HG02885 (cell line): ENCODE data around the gene USP31.
"Not testable (repeated sequence)": the region's sequence is repeated elsewhere in the genome, so short reads cannot be mapped to it uniquely, and the experiment has no call there.

Experiments
- ATAC-seq: cut with Tn5 transposase; IDR thresholded peaks from one replicate; pipeline ENCODE4 v1.9.1; 2021; ENCODE audit warnings: mild to moderate bottlenecking; ENCODE audit not compliant: unreplicated experiment, poor library complexity

The USP31 gene

GRCh38 chr16:23160574-23160973, 11.3 kb upstream of the USP31 start:
- no peak for ATAC-seq

- ATAC-seq, result no peak
These were observed 10.8 kb upstream of the USP31 start for GRCh38 chr16:23160082-23160481.

GRCh38 chr16:23158114-23158513, 8.9 kb upstream of the USP31 start:
- ATAC-seq, result no peak

GRCh38 chr16:23156946-23157460, 7.8 kb upstream of the USP31 start:
- ATAC-seq, result no peak

- ATAC-seq, result no peak
These were observed 6.9 kb upstream of the USP31 start for GRCh38 chr16:23156110-23156509.

GRCh38 chr16:23155445-23156049, 6.3 kb upstream of the USP31 start:
- no peak for ATAC-seq

GRCh38 chr16:23152386-23153178, 3.3 kb upstream of the USP31 start:
- ATAC-seq, result no peak

GRCh38 chr16:23149993-23150364, 727 bp upstream of the USP31 start:
- ATAC-seq, result no peak

- peak; percentile 45 for ATAC-seq
These were observed 562 bp downstream of the USP31 start for GRCh38 chr16:23148513-23149266.

- no peak for ATAC-seq
These were observed 1.1 kb downstream of the USP31 start for GRCh38 chr16:23148166-23148512.

GRCh38 chr16:23147666-23148065, 1.6 kb downstream of the USP31 start:
- ATAC-seq, result no peak

GRCh38 chr16:23146877-23147601, 2.2 kb downstream of the USP31 start:
- ATAC-seq, result no peak

GRCh38 chr16:23145608-23146007, 3.6 kb downstream of the USP31 start:
- no peak for ATAC-seq

- no peak for ATAC-seq
These were observed 4.1 kb downstream of the USP31 start for GRCh38 chr16:23145186-23145585.

GRCh38 chr16:23144393-23144792, 4.9 kb downstream of the USP31 start:
- not testable (repeated sequence) for ATAC-seq

- ATAC-seq, result no peak
These were observed 5.9 kb downstream of the USP31 start for GRCh38 chr16:23143391-23143790.

GRCh38 chr16:23141959-23142740, 7.1 kb downstream of the USP31 start:
- no peak for ATAC-seq

- no peak for ATAC-seq
These were observed 7.8 kb downstream of the USP31 start for GRCh38 chr16:23141500-23141899.

GRCh38 chr16:23141033-23141432, 8.2 kb downstream of the USP31 start:
- ATAC-seq, result no peak

GRCh38 chr16:23140107-23140506, 9.1 kb downstream of the USP31 start:
- no peak for ATAC-seq
